Mucosa of gallbladder (tissue), 1 donor: ENCODE measurements around the gene TRAPPC3. TPM values are rescaled to one million over a fixed set of nuclear protein-coding genes. Genes with fewer than 3 reads are reported as not detected.
A peak's percentile ranks its signal among the peaks of the same experiment; 100 is the strongest.
"Not testable (repeated sequence)": the region's sequence is repeated elsewhere in the genome, so short reads cannot be mapped to it uniquely, and the experiment has no call there.

Experiments used
- DNase-seq: peaks from one replicate; pipeline ENCODE4 v3.0.0-alpha.2; 2020; ENCODE audit warnings: low spot score
- total RNA-seq: library from RNA; stranded (reverse); gene quantifications from one replicate; pipeline ENCODE4 v1.2.1, GENCODE V29; 2021
- donor health status: DM: no; HTN: no; CAD: no.

TRAPPC3 gene
- 57.7 TPM for total RNA-seq

GRCh38 chr1:36149237-36149972, at the start of gene TRAPPC3:
Gene TRAPPC3, minus strand, starts transcription at chr1:36149486. Its CDS starts 108 bp downstream, at chr1:36149378.
- DNase-seq: peak; percentile 100

- no peak for DNase-seq
Observed at GRCh38 chr1:36198641-36199040, 49.4 kb upstream of the TRAPPC3 start.

DNA sequence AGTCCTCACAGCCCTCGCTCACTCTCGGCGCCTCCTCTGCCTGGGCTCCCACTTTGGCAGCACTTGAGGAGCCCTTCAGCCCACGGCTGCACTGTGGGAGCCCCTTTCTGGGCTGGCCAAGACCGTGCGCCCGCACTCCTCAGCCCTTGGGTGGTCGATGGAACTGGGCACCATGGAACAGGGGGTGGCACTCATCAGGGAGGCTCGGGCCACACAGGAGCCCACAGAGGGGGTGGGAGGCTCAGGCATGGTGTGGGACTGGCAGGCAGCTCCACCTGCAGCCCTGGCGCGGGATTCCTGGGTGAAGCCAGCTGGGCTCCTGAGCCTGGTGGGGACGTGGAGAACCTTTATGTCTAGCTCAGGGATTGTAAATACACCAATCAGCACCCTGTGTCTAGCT, 47.5 kb upstream of the TRAPPC3 start:
- DNase-seq: not testable (repeated sequence)

GRCh38 chr1:36187800-36188593, 38.7 kb upstream of the TRAPPC3 start:
- peak; percentile 89 for DNase-seq

DNA sequence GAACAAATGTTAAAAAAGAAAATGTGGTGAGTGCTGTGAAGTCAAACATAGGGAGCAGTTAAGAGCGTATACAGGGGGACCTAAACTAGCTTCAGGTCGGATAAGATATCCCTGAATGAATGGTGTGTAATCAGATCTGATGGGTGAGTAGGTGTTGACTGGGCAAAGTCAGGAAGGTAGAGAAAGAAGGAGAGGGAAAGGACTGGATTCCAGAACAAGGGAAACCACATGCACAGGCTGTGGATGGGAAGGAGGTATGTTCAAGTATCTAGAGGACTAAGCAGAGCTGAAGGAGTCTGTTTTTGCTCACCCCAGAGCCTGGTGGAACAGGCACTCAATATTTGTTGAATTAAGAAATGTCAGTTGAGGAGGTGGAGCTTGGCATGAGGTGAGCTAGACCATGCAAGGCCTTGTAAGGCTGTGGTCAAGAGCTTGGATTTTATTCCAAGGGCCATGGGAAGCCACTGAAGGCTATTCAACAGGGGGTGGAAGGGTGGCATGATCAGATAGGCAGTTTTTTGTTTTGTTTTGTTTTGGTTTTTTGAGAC, 34.1 kb upstream of the TRAPPC3 start:
- DNase-seq: peak; percentile 58

DNA sequence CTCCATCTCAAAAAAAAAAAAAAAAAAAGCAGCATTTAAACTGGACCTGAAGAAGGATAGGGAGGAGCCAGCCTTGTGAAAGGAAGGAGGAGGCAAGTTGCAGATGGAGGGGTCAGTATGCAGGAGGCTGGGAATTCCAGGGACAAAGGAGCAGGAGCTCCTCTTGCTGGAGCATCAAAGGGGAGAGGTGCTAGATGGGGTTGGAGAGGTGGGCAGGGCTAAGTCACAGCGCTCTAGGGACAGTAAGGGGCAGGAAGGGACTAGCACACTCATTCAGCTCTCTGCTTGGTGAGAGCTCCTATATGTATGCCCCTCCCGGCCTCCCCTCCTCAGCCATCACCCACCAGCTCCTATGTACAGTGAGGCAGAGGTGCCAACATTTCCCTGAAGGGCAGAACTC, 33.4 kb upstream of the TRAPPC3 start:
- no peak for DNase-seq

DNA sequence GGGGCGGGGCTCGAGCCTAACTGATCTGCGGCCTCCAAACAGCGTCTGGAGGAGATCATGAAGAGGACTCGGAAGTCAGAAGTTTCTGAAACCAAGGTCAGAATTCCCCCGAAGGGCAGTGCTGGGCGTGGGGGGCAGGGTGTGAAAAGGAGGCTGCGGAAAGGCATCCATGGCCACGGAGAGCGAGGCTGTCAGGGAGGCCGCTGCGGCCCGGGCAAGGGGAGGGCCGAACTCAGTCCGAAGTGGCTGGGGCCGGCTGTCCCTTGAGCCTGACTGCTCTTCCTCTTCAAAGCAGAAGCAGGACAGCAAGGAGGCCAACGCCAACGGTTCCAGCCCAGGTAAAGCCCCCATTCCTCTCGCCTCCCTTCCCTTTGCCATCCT, 29.9 kb upstream of the TRAPPC3 start:
- no peak for DNase-seq

- DNase-seq: peak; percentile 72
Observed at GRCh38 chr1:36178471-36179219, 29.4 kb upstream of the TRAPPC3 start.

DNA sequence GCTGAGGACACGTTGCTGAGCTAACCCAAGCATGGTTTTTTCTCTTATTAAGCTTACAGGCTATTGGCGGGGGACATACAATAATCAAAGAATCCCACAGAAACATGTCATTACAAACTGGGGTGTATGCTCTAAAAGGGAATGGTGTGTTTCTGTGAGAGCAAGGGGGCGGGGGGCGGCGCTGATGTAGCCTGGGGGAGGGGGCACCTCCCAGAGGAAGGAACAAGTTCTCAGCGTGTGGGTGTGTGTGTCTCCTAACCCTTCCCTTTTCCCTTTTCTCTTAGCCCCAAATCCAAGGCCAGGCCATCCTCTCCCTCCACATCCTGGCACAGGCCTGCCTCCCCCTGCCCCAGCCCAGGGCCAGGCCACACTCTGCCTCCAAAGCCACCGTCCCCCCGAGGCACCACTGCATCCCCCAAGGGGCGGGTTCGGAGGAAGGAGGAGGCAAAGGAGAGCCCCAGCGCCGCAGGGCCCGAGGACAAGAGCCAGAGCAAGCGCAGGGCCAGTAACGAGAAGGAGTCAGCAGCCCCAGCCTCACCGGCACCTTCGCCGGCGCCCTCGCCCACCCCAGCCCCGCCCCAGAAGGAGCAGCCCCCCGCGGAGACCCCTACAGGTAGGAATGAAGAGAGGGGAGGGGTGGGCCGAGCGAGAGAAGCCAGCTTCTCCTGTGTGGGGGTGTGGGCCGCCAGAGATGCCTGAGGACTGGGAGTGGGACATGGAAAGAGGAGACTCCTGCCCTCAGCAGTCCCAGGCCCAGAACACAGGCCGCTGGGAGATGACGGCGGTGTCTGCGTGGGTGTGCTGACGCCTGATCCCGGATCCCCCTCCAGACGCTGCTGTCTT, 28.5 kb upstream of the TRAPPC3 start:
- DNase-seq: no peak

DNA sequence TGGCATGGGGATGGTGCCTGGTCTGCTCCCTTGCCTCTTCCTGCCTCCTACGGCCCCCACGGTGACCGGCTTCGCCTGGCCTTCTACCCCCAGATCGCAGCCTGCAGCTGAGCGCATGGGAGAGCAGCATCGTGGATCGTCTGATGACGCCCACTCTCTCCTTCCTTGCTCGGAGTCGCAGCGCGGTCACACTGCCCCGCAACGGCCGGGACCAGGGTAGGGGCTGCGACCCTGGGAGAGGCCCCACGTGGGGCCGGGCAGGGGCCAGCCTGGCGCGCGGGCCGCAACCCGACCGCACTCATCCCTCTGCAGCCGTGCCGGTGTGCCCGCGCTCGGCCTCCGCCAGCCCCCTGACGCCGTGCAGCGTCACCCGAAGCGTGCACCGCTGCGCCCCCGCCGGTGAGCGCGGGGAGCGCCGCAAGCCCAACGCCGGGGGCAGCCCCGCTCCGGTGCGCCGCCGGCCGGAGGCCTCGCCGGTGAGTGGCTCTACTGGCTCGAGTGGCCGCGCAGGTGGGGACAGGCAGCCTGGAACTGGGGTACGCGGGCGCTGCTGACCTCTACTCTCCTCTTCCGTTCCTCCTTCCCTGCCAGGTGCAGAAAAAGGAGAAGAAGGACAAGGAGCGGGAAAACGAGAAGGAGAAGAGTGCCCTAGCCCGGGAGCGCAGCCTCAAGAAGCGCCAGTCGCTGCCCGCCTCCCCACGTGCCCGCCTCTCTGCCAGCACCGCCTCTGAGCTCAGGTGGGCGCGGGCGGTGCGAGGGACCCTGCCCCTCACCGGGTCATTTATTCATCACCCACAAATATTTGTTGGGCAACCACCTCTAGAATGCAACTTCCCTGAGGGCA, 27.0 kb upstream of the TRAPPC3 start:
- DNase-seq: no peak

DNA sequence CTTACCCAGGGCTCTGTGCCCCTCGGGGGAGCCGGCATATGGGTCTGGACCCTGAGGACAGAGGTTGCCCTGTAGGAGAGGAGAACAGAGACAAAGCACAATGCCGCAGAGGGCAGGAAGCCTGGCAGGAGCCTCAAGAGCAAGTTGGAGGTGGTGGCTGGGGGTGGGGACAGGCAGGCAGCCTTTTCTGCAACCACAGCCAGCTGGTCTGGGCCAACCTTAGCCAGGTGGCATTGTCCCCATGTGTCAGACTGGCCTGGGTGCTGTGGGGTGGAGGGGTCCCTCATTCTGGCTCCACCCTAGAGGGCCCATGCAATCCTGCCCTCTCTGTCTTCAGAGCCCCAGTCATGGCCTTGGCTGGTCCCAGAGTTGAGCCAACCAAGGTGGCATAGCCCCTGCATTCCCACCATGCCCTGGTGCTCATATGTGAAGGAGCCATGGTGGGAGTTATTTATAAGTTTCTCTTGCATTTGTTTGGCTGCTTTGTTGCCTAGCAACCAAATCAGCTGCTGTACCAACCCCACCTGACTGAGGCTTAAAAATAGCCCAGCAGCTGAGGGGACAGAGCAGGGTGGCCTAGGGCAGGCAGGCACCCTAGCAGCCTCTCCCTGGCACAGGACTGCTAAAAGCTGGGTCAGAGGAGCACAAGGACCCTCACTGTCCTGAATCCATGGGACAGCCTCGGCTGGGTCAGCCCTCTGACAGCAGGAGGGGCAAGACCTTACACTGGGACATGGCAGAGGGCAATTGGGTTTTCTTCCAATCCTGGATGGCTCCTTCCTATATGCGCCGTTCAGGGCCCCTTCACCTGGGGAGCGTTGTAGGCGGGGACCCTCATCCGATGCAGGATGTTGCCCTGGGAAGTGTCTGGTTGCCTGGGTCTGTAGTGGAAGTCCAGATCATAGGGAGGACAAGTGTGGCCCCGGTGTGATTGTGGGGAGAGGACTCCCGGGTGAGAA, 26.1 kb upstream of the TRAPPC3 start:
- no peak for DNase-seq

- no peak for DNase-seq
Observed at GRCh38 chr1:36174713-36175112, 25.4 kb upstream of the TRAPPC3 start.

GRCh38 chr1:36172983-36173382, 23.7 kb upstream of the TRAPPC3 start:
- DNase-seq: no peak

DNA sequence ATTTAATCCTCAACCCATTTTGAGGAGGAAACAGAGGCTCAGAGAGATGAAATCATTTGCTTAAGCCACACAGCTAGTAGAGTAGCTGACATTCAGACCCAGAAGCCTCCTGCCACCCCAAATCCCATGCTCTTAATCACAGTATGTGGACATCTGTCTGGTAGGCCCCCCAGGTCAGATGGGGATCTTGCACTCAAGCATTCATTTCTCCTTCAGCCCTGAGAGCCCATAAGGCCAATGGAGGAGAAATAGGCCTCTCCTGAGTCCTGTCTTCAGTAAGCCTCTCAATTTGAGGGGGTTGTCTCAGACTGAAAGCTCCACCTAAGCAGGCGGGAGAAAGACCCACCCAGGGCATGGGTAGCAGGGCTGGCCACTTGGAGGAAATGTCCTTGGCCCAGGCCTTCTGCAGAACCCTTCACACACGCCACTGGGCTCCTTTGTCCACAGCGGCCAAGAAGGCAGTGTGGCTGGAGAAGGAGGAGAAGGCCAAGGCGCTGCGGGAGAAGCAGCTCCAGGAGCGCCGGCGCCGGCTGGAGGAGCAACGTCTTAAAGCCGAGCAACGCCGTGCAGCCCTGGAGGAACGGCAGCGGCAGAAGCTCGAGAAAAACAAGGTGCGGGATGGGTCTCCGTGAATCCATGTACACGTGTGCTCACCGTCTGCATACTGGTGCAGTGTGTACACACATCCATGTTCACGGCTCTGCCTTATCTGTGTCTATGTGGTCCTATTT, 22.9 kb upstream of the TRAPPC3 start:
- no peak for DNase-seq

DNA sequence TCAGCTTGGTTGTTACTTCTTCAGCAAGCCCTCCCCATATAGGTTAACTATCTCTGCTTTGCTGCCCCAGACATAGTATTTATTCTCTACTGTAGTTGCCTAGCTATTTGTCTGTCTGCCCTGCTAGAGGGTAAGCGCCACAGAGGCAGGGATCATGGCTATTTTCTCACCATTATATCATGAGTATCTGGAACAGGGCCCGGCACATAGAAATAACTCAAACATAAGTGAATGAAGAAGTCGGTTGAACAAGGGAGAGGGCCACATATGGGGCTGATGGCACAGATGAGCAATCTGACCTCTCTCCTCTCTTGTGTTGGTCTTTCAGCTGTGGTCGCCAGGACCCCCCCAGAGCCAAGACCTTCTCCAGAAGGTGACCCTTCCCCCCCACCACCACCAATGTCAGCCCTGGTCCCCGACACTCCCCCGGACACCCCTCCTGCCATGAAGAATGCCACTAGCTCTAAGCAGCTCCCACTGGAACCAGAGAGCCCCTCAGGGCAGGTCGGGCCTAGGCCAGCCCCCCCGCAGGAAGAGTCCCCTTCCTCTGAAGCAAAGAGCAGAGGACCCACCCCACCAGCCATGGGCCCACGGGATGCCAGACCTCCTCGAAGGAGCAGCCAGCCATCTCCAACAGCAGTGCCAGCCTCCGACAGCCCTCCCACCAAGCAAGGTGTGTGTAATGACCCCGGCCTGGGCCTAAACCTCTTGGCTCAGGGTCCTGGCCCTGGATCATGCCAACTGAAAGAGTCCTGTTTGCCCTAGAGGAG, 21.5 kb upstream of the TRAPPC3 start:
- no peak for DNase-seq

GRCh38 chr1:36168514-36168913, 19.2 kb upstream of the TRAPPC3 start:
- DNase-seq: no peak
